ENCODE measurements around the gene PTS. TPM values are rescaled to one million over a fixed set of nuclear protein-coding genes. Genes with fewer than 3 reads are reported as not detected.
A peak's percentile ranks its signal among the peaks of the same experiment; 100 is the strongest.

Gene PTS
- total RNA-seq, 1 donor from 2014 or later, result 30.5 TPM

DNA sequence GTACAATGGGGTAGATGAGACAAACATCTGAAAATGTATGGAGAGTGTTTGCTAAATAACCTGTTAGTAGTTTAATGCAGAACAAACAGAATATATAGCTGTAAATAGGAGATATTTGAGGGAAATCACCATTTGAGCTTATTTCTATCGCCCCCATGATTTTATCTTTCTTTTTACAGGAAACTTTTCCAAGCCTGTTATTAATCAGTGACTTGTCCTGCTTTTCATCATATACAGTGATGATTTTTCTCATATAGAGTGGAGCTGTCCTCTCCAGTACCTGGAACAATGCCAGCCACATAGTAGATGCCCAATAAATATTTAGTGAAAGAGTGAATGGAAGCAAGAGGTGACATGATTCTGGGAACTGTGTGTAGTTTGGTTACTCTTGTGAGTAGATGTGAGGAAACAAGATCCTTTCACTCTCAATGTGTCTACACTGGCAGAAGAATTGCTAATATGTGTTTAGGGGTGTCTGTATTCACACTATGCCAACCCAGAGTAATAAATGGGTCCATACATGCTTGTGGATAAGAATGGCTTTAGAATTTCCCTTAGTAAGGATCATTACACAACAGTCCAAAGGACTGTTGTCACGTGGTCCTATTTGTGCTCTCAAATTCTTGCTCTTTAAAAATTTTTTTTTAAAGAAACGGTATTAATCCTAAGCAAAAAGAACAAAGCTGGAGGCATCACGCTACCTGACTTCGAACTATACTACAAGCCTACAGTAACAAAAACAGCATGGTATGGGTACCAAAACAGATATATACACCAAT, 2.3 kb upstream of the PTS start:
- H3K4me3 Mint-ChIP-seq (ENCODE audit: low read depth), result no peak overlapping the region

DNA sequence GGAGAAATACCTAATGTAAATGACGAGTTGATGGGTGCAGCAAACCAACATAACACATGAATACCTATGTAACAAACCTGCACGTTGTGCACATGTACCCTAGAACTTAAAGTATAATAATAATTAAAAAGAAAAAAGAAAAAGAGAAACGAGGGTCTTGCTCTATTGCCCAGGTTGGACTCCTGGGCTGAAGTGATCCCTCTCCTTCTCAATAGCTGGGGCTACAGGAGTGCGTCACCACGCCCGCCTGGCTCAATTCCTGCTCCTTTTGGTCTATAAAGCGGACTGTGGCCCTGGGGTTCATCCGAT, 521 bp upstream of the PTS start:
- no peak for DNase-seq (ENCODE audit: low spot score)
- Mint-ChIP-seq H3K4me3 (ENCODE audit: low read depth) (peak overlapping the region; percentile 89), H3K36me3 (ENCODE audit: low read depth) (peaks cover 31% of the 10 kb centered on the region), H3K27me3 (ENCODE audit: low read depth) (peaks cover 2% of the 10 kb centered on the region), H3K9me3 (no peaks in the 10 kb centered on the region), H3K4me1 (ENCODE audit: low read depth) (peaks cover 22% of the 10 kb centered on the region), H3K27ac (peak overlapping the region; percentile 92)
- intact Hi-C loops (cut with micrococcal nuclease), result loop anchor here (1.0 to 10.0 kb wide), 4 partner anchors 299 to 1549 kb away; partner anchors contain the start of genes CLDN25, TTC12 and ZW10

More for the DNA sequence above, 2.3 kb upstream of the PTS start:
- Mint-ChIP-seq H3K4me1 (ENCODE audit: low read depth) (peaks cover 28% of the 10 kb centered on the region), H3K9me3 (no peaks in the 10 kb centered on the region), H3K36me3 (ENCODE audit: low read depth) (peaks cover 13% of the 10 kb centered on the region), H3K27ac (no peak overlapping the region), H3K27me3 (ENCODE audit: low read depth) (peaks cover 2% of the 10 kb centered on the region)
- DNase-seq (ENCODE audit: low spot score), result no peak
- intact Hi-C loops (cut with micrococcal nuclease), result loop anchor here (10.0 kb wide), 2 partner anchors 1061 to 1551 kb away; partner anchors contain the start of genes CLDN25 and ZW10

DNA sequence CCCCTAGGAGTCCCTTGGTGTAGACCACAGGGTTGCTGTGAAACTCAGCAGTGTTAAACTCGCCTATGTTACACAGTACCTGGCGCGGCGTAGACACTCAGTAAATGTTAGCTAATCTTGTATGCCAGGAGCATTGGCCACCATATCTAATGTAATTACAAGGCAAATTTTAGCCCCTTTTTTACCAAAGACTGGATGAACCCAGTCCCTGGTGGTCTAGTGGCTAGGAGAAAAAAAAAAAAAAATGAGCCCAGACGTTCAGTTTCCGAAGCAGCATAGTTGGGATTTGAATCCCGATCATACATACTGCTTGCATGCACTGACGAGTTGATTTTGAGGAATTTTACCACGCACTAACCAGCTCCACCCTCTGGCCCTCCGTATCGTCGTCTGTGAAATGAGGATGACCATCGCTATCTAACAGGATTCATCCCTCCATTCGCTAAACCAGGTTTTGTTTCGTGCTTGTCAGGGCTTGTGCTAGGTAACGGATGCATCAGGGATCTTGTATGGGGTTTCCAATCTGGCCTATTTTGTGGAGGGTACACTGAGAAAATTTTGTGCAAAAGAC, 688 bp downstream of the PTS start:
- peaks cover 40% of the 10 kb centered on the region for H3K36me3 Mint-ChIP-seq (ENCODE audit: low read depth)
- no peaks in the 10 kb centered on the region for H3K9me3 Mint-ChIP-seq
- intact Hi-C loops (cut with micrococcal nuclease), result loop anchor here (1.0 to 10.0 kb wide), 4 partner anchors 300 to 1548 kb away; partner anchors contain the start of genes CLDN25, TTC12 and ZW10
- H3K27ac Mint-ChIP-seq, result peak overlapping the region; percentile 86
- no peak for DNase-seq (ENCODE audit: low spot score)
- H3K4me1 Mint-ChIP-seq (ENCODE audit: low read depth), result peaks cover 18% of the 10 kb centered on the region
- H3K4me3 Mint-ChIP-seq (ENCODE audit: low read depth), result peak overlapping the region; percentile 89
- H3K27me3 Mint-ChIP-seq (ENCODE audit: low read depth), result peaks cover 2% of the 10 kb centered on the region

DNA sequence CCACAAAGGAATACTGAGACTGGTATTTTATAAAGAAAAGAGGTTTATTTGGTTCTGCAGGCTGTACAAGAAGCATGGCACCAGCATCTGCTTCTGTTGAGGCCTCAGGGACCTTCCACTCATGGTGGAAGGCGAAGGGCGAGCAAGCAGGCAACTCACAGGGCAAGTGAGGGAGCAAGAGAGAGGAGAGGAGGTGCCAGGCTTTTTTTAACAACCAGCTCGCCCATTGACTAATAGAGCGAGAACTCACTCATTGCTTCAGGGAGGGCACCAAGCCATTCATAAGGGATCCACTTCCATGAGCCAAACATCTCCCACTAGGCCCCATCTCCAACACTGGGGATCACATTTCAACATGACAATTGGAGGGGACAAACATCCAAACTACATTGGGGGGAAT, 1.2 kb downstream of the PTS start:
- Mint-ChIP-seq H3K4me1 (ENCODE audit: low read depth) (peaks cover 18% of the 10 kb centered on the region), H3K27me3 (ENCODE audit: low read depth) (peaks cover 2% of the 10 kb centered on the region), H3K9me3 (no peaks in the 10 kb centered on the region), H3K36me3 (ENCODE audit: low read depth) (peaks cover 40% of the 10 kb centered on the region), H3K27ac (peak overlapping the region; percentile 86), H3K4me3 (ENCODE audit: low read depth) (peak overlapping the region; percentile 89)
- intact Hi-C loops (cut with micrococcal nuclease), result loop anchor here (2.0 to 10.0 kb wide), 3 partner anchors 301 to 1547 kb away; partner anchors contain the start of genes CLDN25 and ZW10
- no peak for DNase-seq (ENCODE audit: low spot score)

DNA sequence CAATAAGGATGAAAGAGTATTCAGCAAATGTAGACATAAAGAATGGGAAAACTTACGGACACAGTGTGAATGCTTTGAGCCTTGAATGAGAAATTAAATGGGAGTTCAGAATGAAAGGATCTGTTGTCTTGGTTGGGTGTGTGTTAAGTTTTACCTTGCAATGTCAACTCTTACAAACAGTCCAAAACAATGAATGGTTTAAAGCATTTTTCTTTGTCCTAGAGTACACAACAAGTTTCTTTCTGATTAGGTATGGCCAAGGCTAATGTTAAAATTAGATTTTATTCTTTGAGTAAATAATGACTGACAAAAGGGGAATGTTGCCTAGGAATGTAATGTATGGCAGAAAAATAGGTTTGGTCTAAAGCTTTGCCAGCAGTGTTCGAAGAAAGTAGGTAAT, 2.5 kb downstream of the PTS start:
- intact Hi-C loops (cut with micrococcal nuclease), result loop anchor here (10.0 kb wide), 2 partner anchors 1056 to 1546 kb away; partner anchors contain the start of genes CLDN25 and ZW10
- no peaks in the 10 kb centered on the region for H3K9me3 Mint-ChIP-seq
- peaks cover 44% of the 10 kb centered on the region for H3K36me3 Mint-ChIP-seq (ENCODE audit: low read depth)

DNA sequence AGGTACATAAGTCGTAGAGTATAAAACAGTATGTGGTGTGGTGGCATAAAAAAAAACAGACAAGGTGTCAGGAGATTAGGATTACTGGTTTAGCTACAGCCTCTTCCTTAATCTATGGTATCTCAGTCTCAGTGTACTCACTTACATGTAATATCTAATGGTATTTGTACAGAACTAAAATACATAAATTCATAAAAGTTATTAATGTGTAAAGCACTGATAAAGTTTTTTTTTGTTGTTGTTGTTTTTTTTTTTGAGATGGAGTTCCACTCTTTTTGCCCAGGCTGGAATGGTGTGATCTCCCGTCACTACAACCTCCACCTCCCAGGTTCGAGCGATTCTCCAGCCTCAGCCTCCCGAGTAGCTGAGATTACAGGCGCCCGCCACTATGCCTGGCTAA, 2.9 kb downstream of the PTS start:
- H3K27me3 Mint-ChIP-seq (ENCODE audit: low read depth), result no peaks in the 10 kb centered on the region
- H3K4me1 Mint-ChIP-seq (ENCODE audit: low read depth), result peaks cover 14% of the 10 kb centered on the region
- H3K36me3 Mint-ChIP-seq (ENCODE audit: low read depth), result peaks cover 47% of the 10 kb centered on the region
- intact Hi-C loops (cut with micrococcal nuclease), result loop anchor here (10.0 kb wide), 2 partner anchors 1056 to 1546 kb away; partner anchors contain the start of genes CLDN25 and ZW10
- H3K9me3 Mint-ChIP-seq, result no peaks in the 10 kb centered on the region
- no peak overlapping the region for H3K27ac Mint-ChIP-seq
- no peak overlapping the region for H3K4me3 Mint-ChIP-seq (ENCODE audit: low read depth)
- no peak for DNase-seq (ENCODE audit: low spot score)

More for the DNA sequence above, 2.5 kb downstream of the PTS start:
- DNase-seq (ENCODE audit: low spot score), result no peak
- Mint-ChIP-seq H3K4me3 (ENCODE audit: low read depth) (no peak overlapping the region), H3K27me3 (ENCODE audit: low read depth) (peaks cover 2% of the 10 kb centered on the region), H3K4me1 (ENCODE audit: low read depth) (peaks cover 14% of the 10 kb centered on the region), H3K27ac (no peak overlapping the region)

DNA sequence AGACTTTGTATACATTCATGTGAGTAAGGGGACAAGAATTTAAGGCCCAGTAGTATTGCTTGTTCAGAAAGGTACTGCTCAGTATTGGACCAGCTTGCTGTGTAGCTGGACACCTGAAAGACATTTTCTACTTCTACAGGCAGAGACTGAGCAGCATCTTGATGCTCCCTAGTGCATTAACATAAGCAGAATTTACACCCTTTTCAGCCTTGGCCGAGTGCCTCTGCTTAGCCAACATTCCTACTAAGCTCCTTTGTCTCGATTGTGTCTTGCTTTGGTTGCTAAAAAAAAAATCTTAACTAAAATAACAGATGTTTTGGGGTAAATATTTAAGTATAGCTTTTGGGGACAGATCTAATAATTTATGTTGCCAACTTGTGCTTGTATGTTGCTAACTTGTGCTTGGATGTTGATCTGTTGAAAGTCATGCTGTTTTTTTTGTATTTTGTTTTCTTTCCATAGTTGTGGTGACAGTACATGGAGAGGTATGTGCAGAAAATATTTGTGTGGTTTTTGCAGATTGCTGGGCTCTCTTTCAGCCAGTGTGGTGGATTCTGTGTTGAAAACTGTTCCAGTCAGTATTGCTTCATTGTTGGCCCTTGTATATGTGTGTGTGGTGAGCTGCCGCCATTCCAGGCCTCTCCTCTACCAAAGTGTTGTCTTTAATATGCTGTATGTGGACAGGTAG, 3.7 kb downstream of the PTS start:
- Mint-ChIP-seq H3K27ac (no peak overlapping the region), H3K27me3 (ENCODE audit: low read depth) (no peaks in the 10 kb centered on the region), H3K4me1 (ENCODE audit: low read depth) (peaks cover 14% of the 10 kb centered on the region), H3K36me3 (ENCODE audit: low read depth) (peaks cover 50% of the 10 kb centered on the region), H3K9me3 (no peaks in the 10 kb centered on the region), H3K4me3 (ENCODE audit: low read depth) (no peak overlapping the region)
- intact Hi-C loops (cut with micrococcal nuclease), result loop anchor here (10.0 kb wide), 2 partner anchors 1055 to 1545 kb away; partner anchors contain the start of genes CLDN25 and ZW10
- no peak for DNase-seq (ENCODE audit: low spot score)

DNA sequence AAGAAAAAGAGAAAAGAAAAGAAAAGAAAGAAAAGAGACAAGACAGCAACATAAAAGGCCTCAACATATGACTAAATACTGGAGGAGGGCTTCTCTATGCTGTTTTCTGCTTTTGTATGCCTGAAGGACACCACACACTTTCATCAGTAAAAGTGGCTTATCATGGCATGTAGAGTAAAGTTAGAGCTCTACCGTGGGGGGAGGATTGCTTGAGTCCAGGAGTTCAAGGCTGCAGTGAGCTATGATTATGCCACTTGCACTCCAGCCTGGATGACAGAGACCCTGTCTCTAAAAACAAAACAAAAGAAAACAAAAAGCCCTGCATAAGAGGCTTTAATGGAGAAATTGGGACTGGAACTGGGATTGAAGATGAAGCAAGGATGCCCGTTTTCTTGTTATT, 5.7 kb downstream of the PTS start:
- DNase-seq (ENCODE audit: low spot score), result no peak
- H3K27ac Mint-ChIP-seq, result no peak overlapping the region
- no peaks in the 10 kb centered on the region for H3K27me3 Mint-ChIP-seq (ENCODE audit: low read depth)
- H3K36me3 Mint-ChIP-seq (ENCODE audit: low read depth), result peaks cover 64% of the 10 kb centered on the region
- intact Hi-C loops (cut with micrococcal nuclease), result no loop called here
- no peak overlapping the region for H3K4me3 Mint-ChIP-seq (ENCODE audit: low read depth)
- H3K4me1 Mint-ChIP-seq (ENCODE audit: low read depth), result peaks cover 13% of the 10 kb centered on the region
- H3K9me3 Mint-ChIP-seq, result no peaks in the 10 kb centered on the region

DNA sequence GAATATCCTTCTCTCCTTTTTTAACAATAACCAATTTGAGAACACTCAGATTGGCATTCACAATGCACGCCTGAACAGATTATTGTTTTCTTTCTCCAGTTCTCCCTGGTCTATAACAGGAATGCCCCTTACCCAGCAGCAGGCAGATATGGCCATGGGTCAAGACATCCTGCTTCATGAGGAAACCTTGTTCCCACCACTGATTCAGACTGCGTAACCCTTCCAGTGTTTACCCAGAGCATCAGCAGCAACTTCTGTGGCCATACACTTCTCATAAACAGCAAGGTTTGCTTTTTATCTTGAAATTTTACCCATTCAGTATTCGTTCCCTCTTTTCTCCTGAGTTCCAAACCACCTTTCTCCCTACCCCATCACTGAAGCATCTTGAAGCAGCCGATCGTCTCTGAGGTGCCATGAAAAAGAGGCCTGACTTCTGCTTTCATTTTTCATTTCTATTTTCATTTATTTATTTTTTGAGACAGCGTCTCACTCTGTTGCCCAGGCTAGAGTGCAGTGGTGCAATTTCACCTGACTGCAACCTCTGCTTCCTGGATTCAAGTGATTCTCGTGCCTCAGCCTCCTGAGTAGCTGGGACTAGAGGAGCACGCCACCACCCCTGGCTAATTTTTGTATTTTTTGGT, 9.6 kb downstream of the PTS start:
- Mint-ChIP-seq H3K9me3 (no peaks in the 10 kb centered on the region), H3K27me3 (ENCODE audit: low read depth) (no peaks in the 10 kb centered on the region), H3K27ac (no peak overlapping the region), H3K4me1 (ENCODE audit: low read depth) (no peaks in the 10 kb centered on the region), H3K4me3 (ENCODE audit: low read depth) (no peak overlapping the region), H3K36me3 (ENCODE audit: low read depth) (peaks cover 46% of the 10 kb centered on the region)
- no peak for DNase-seq (ENCODE audit: low spot score)
- intact Hi-C loops (cut with micrococcal nuclease), result no loop called here

DNA sequence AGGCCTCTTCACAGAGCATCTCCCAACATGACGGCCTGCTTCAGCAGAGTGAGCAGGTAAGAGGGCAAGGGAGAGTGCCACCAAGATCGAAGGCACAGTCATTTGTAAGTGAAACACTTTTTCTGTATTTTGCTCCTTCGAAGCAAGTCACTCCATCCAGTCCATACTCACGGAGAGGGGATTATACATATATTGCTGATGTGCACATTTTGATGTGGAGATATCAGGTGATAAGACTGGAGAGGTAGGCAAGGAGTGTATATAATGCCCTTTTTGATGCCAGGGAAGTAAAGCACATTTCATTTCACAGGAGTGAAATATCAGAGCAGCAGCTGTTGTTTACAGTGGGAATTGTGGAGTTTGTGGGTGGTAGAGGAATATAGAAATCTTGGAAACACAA, 11.2 kb downstream of the PTS start:
- intact Hi-C loops (cut with micrococcal nuclease), result no loop called here
- no peak for DNase-seq (ENCODE audit: low spot score)
- H3K36me3 Mint-ChIP-seq (ENCODE audit: low read depth), result peaks cover 41% of the 10 kb centered on the region
- no peaks in the 10 kb centered on the region for H3K9me3 Mint-ChIP-seq
- H3K27me3 Mint-ChIP-seq (ENCODE audit: low read depth), result no peaks in the 10 kb centered on the region
- no peak overlapping the region for H3K27ac Mint-ChIP-seq
- H3K4me3 Mint-ChIP-seq (ENCODE audit: low read depth), result no peak overlapping the region
- H3K4me1 Mint-ChIP-seq (ENCODE audit: low read depth), result no peaks in the 10 kb centered on the region

DNA sequence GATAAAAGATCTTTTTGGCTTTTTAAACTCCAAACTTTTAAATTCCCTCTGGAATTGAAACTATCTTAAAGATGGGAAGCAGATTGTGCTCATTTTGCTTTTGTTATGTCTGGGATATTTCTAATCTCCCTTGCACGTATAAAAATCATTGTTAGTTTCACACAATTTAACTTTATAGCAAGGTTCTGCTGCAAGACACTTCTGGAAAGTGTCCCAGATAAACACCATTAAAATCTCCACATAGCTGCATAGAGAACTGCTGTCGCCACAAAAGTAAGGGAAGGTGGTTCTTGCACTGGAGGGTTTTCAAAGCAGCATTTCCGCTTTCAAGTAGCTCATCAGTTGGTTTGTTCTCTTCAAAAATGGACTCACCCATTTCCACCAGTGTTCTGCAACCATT, 11.8 kb downstream of the PTS start:
- intact Hi-C loops (cut with micrococcal nuclease), result no loop called here
- H3K36me3 Mint-ChIP-seq (ENCODE audit: low read depth), result peaks cover 42% of the 10 kb centered on the region
- H3K27me3 Mint-ChIP-seq (ENCODE audit: low read depth), result no peaks in the 10 kb centered on the region
- no peak for DNase-seq (ENCODE audit: low spot score)
- H3K9me3 Mint-ChIP-seq, result no peaks in the 10 kb centered on the region
- no peaks in the 10 kb centered on the region for H3K4me1 Mint-ChIP-seq (ENCODE audit: low read depth)
- no peak overlapping the region for H3K4me3 Mint-ChIP-seq (ENCODE audit: low read depth)
- H3K27ac Mint-ChIP-seq, result no peak overlapping the region

DNA sequence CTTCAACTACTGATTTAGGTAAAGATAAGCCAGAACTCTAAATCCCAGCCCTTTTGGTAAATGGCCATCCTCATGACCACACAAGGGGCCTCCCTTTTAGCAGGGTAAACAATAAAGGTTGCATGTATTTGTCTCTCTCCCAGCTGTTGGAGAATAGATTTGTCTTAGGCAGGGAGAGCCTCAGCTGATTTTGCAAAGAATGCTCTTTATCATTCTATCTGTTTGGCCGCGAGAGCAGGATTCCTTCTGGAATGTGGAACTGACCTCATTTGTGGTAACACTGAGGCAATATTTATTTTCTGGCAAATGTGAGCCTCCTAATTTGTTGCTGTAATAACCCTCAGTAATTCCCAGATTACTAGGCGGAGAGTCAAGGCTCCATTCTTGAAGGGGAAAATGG, 15.3 kb downstream of the PTS start:
- DNase-seq (ENCODE audit: low spot score), result no peak
- Mint-ChIP-seq H3K9me3 (no peaks in the 10 kb centered on the region), H3K4me3 (ENCODE audit: low read depth) (no peak overlapping the region), H3K27me3 (ENCODE audit: low read depth) (peaks cover 6% of the 10 kb centered on the region), H3K27ac (no peak overlapping the region), H3K4me1 (ENCODE audit: low read depth) (no peaks in the 10 kb centered on the region), H3K36me3 (ENCODE audit: low read depth) (peaks cover 27% of the 10 kb centered on the region)
- intact Hi-C loops (cut with micrococcal nuclease), result no loop called here
